Neural cell (in vitro differentiated cells): ENCODE results near the gene PHLPP1. TPM values are rescaled to one million over a fixed set of nuclear protein-coding genes. Genes with fewer than 3 reads are reported as not detected.

Source experiments
- H2AFZ ChIP-seq: fragments of 200-600, 300-800 bp; sonication (generic), shearing (Covaris generic); 2 replicates; pipeline ENCODE4 v1.6.0; 2014; ENCODE audit warnings: low read depth, mild to moderate bottlenecking, antibody characterized with exemption, low read length, moderate library complexity
- H3F3A ChIP-seq: fragments of 200-600 bp; shearing (Covaris generic); 2 replicates; pipeline ENCODE4 v1.6.1; 2016; ENCODE audit warnings: mild to moderate bottlenecking, moderate library complexity, mixed read lengths, antibody characterized with exemption, low read length; ENCODE audit not compliant: insufficient read depth, poor library complexity, severe bottlenecking
- H3K27ac ChIP-seq: fragments of 200-600, 300-800 bp; sonication (generic), shearing (Covaris generic); 2 replicates; pipeline ENCODE4 v1.5.1; 2014; ENCODE audit warnings: mild to moderate bottlenecking, low read length, moderate library complexity
- H3K27me3 ChIP-seq: fragments of 300-800, 200-600 bp; sonication (generic), shearing (Covaris generic); 2 replicates; pipeline ENCODE4 v1.6.0; 2014; ENCODE audit warnings: mild to moderate bottlenecking, low read depth, low read length, moderate library complexity; ENCODE audit not compliant: insufficient read depth
- H3K36me3 ChIP-seq: fragments of 300-800, 200-600 bp; sonication (generic), shearing (Covaris generic); 2 replicates; pipeline ENCODE4 v1.5.1; 2014; ENCODE audit warnings: mild to moderate bottlenecking, antibody characterized with exemption, low read length, moderate library complexity; ENCODE audit not compliant: insufficient read depth
- H3K4me2 ChIP-seq: fragments of 300-800, 200-600 bp; sonication (generic), shearing (Covaris generic); 2 replicates; pipeline ENCODE4 v1.6.0; 2014; ENCODE audit warnings: mild to moderate bottlenecking, low read length
- H3K4me3 ChIP-seq: fragments of 300-800, 200-600 bp; sonication (generic), shearing (Covaris generic); 2 replicates; pipeline ENCODE4 v1.5.1; 2014; ENCODE audit warnings: mild to moderate bottlenecking, low read length, moderate library complexity
- H3K79me2 ChIP-seq: fragments of 200-600 bp; shearing (Covaris generic); replicated peaks from 2 replicates; pipeline ENCODE4 v1.6.0; 2014; ENCODE audit warnings: mild to moderate bottlenecking, low read length, moderate library complexity; ENCODE audit not compliant: insufficient read depth
- H3K9ac ChIP-seq: fragments of 300-800, 200-600 bp; sonication (generic), shearing (Covaris generic); 2 replicates; pipeline ENCODE4 v1.6.1; 2016; ENCODE audit warnings: mild to moderate bottlenecking, low read length, mixed read lengths
- H3K9me2 ChIP-seq: fragments of 200-600 bp; shearing (Covaris generic); 2 replicates; pipeline ENCODE4 v1.6.1; 2016; ENCODE audit warnings: mild to moderate bottlenecking, low read length, mixed read lengths; ENCODE audit not compliant: insufficient read depth
- H3K9me3 ChIP-seq: fragments of 200-600, 300-800 bp; sonication (generic), shearing (Covaris generic); 2 replicates; pipeline ENCODE4 v1.6.1; 2016; ENCODE audit warnings: mild to moderate bottlenecking, mixed run types, low read length, moderate library complexity, mixed read lengths
- H4K20me1 ChIP-seq: fragments of 200-600 bp; shearing (Covaris generic); 2 replicates; pipeline ENCODE4 v1.6.1; 2016; ENCODE audit warnings: mild to moderate bottlenecking, mixed run types; ENCODE audit not compliant: insufficient read depth
- EP300 ChIP-seq: fragments of 450-650 bp; conservative IDR thresholded peaks from 2 replicates; pipeline ENCODE4 v1.6.1; 2014; ENCODE audit warnings: antibody characterized with exemption, mild to moderate bottlenecking, moderate library complexity; ENCODE audit not compliant: poor library complexity, severe bottlenecking
- EZH2 ChIP-seq: fragments of 200-600, 300-800 bp; shearing (Covaris generic), sonication (generic); IDR thresholded peaks from 2 replicates; pipeline ENCODE4 v1.6.1; 2014; ENCODE audit warnings: antibody characterized with exemption, low read length, borderline replicate concordance, mild to moderate bottlenecking; ENCODE audit not compliant: insufficient read depth, poor library complexity, severe bottlenecking
- MXI1 ChIP-seq: fragments of 450-650 bp; conservative IDR thresholded peaks from 2 replicates; pipeline ENCODE4 v1.6.1; 2014; ENCODE audit warnings: antibody characterized with exemption, mild to moderate bottlenecking; ENCODE audit not compliant: poor library complexity, severe bottlenecking
- POLR2AphosphoS5 ChIP-seq: IDR thresholded peaks from 2 replicates; pipeline ENCODE4 v1.6.1; 2012
- RAD21 ChIP-seq: fragments of 450-650 bp; conservative IDR thresholded peaks from 2 replicates; pipeline ENCODE4 v1.6.1; 2014; ENCODE audit warnings: antibody characterized with exemption, mild to moderate bottlenecking, moderate library complexity
- SMC3 ChIP-seq: fragments of 450-650 bp; conservative IDR thresholded peaks from 2 replicates; pipeline ENCODE4 v1.6.1; 2014; ENCODE audit warnings: antibody characterized with exemption, mild to moderate bottlenecking, moderate library complexity; ENCODE audit not compliant: poor library complexity
- TAF1 ChIP-seq: IDR thresholded peaks from 2 replicates; pipeline ENCODE4 v1.6.1; 2012; ENCODE audit warnings: low read depth
- polyA plus RNA-seq: library from polyadenylated mRNA; depleted of rRNA; stranded (reverse); fragments of >200 nt; gene quantifications from 2 replicates; pipeline ENCODE4 v1.2.3, GENCODE V29; 2014
- TF ChIP-seq, protein P1 (sequence below): IDR thresholded peaks from 2 replicates; pipeline ENCODE4 v1.6.1; 2012; ENCODE audit warnings: borderline replicate concordance
- TF ChIP-seq, protein P2 (sequence below): fragments of 450-650 bp; IDR thresholded peaks from 2 replicates; pipeline ENCODE4 v1.5.1; 2014; ENCODE audit warnings: antibody characterized with exemption, mild to moderate bottlenecking, moderate library complexity; ENCODE audit not compliant: poor library complexity, severe bottlenecking

The PHLPP1 gene
- polyA plus RNA-seq, 1 donor from 2014 or later: 4.5 TPM

DNA sequence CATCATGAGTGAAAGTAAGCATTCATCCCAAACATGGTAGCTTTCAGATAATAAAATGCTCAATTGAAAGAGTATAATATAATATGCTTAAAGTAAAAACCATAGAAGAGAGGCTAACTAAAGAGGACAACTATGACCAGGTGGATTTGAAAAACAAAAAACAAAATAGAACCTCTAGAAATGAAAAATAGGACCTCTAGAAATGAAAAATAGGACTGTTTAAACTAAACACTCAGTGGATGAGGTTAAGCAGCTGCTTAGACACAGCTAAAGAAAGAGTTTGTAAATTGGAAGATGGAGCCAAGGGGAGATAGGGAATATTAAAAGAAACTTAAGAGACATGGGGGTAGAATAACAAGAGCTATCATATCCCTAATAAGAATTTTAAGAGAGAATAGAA is 302.6 kb downstream of the PHLPP1 start:
- Histone ChIP-seq H3K9me3 (peaks cover 3% of the 10 kb centered on the region), H3K27me3 (no peaks in the 10 kb centered on the region), H2AFZ (no peak overlapping the region), H3F3A (no peaks in the 10 kb centered on the region), H3K4me3 (no peak overlapping the region), H3K79me2 (no peaks in the 10 kb centered on the region), H3K9me2 (no peaks in the 10 kb centered on the region), H3K9ac (no peak overlapping the region), H3K36me3 (no peaks in the 10 kb centered on the region), H3K4me2 (no peak overlapping the region), H3K27ac (no peak overlapping the region), H4K20me1 (no peaks in the 10 kb centered on the region)
- no peak for TF ChIP-seq EP300
- TF ChIP-seq RAD21: no peak
- no peak for TF ChIP-seq TAF1
- no peak for TF ChIP-seq SMC3
- TF ChIP-seq EZH2: no peak
- TF ChIP-seq MXI1: no peak
- TF ChIP-seq POLR2AphosphoS5: no peak
- TF ChIP-seq, protein P1, sequence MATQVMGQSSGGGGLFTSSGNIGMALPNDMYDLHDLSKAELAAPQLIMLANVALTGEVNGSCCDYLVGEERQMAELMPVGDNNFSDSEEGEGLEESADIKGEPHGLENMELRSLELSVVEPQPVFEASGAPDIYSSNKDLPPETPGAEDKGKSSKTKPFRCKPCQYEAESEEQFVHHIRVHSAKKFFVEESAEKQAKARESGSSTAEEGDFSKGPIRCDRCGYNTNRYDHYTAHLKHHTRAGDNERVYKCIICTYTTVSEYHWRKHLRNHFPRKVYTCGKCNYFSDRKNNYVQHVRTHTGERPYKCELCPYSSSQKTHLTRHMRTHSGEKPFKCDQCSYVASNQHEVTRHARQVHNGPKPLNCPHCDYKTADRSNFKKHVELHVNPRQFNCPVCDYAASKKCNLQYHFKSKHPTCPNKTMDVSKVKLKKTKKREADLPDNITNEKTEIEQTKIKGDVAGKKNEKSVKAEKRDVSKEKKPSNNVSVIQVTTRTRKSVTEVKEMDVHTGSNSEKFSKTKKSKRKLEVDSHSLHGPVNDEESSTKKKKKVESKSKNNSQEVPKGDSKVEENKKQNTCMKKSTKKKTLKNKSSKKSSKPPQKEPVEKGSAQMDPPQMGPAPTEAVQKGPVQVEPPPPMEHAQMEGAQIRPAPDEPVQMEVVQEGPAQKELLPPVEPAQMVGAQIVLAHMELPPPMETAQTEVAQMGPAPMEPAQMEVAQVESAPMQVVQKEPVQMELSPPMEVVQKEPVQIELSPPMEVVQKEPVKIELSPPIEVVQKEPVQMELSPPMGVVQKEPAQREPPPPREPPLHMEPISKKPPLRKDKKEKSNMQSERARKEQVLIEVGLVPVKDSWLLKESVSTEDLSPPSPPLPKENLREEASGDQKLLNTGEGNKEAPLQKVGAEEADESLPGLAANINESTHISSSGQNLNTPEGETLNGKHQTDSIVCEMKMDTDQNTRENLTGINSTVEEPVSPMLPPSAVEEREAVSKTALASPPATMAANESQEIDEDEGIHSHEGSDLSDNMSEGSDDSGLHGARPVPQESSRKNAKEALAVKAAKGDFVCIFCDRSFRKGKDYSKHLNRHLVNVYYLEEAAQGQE: no peak
- TF ChIP-seq, protein P2, sequence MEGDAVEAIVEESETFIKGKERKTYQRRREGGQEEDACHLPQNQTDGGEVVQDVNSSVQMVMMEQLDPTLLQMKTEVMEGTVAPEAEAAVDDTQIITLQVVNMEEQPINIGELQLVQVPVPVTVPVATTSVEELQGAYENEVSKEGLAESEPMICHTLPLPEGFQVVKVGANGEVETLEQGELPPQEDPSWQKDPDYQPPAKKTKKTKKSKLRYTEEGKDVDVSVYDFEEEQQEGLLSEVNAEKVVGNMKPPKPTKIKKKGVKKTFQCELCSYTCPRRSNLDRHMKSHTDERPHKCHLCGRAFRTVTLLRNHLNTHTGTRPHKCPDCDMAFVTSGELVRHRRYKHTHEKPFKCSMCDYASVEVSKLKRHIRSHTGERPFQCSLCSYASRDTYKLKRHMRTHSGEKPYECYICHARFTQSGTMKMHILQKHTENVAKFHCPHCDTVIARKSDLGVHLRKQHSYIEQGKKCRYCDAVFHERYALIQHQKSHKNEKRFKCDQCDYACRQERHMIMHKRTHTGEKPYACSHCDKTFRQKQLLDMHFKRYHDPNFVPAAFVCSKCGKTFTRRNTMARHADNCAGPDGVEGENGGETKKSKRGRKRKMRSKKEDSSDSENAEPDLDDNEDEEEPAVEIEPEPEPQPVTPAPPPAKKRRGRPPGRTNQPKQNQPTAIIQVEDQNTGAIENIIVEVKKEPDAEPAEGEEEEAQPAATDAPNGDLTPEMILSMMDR: no peak

DNA sequence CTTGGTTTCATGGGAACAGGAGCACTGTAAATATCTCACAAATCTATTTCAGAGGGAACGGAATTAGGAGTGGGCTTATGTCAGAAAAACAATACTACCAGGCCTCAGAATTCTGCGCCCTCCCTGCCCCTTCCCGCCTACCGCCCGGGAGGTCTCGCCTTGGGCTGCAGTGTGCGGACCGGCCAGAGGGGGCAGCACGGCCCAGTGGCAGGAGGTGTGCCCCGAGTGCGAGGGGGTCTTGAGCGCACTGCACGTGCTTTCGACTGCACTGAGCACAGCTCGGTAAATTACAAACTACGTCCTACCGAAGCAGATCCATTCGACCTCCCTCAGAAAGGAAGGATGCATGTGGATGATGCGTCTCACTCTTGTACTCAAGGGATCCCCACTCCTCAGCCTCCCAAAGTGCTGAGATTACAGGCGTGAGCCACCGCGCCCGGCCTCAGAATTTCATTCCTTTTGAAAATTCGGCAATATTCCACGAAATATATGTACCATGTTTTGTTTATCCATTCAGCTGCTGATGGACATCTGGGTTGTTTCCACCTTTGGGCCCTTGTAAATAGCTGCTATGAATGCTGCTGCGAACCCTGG is 307.2 kb downstream of the PHLPP1 start:
- no peak overlapping the region for H2AFZ ChIP-seq
- H3K36me3 ChIP-seq: no peaks in the 10 kb centered on the region
- no peak overlapping the region for H3K9ac ChIP-seq
- H3K4me3 ChIP-seq: no peak overlapping the region
- no peak overlapping the region for H3K4me2 ChIP-seq
- peaks cover 3% of the 10 kb centered on the region for H3K9me3 ChIP-seq
- H4K20me1 ChIP-seq: no peaks in the 10 kb centered on the region
- no peak for TF ChIP-seq MXI1
- TF ChIP-seq, protein P2: no peak
- TF ChIP-seq SMC3: no peak
- TF ChIP-seq, protein P1: no peak
- no peak for TF ChIP-seq RAD21
- no peak for TF ChIP-seq EZH2
- no peak for TF ChIP-seq TAF1
- H3K79me2 ChIP-seq: no peaks in the 10 kb centered on the region
- H3K27ac ChIP-seq: no peak overlapping the region
- no peaks in the 10 kb centered on the region for H3K9me2 ChIP-seq
- no peaks in the 10 kb centered on the region for H3K27me3 ChIP-seq
- H3F3A ChIP-seq: no peaks in the 10 kb centered on the region
